ENCODE measurements around the gene RPE. TPM values are rescaled to one million over a fixed set of nuclear protein-coding genes. Genes with fewer than 3 reads are reported as not detected.

The RPE gene
- total and polyA plus RNA-seq, 2 experiments from 2014 or later, result 39.3 to 57.4 TPM

DNA sequence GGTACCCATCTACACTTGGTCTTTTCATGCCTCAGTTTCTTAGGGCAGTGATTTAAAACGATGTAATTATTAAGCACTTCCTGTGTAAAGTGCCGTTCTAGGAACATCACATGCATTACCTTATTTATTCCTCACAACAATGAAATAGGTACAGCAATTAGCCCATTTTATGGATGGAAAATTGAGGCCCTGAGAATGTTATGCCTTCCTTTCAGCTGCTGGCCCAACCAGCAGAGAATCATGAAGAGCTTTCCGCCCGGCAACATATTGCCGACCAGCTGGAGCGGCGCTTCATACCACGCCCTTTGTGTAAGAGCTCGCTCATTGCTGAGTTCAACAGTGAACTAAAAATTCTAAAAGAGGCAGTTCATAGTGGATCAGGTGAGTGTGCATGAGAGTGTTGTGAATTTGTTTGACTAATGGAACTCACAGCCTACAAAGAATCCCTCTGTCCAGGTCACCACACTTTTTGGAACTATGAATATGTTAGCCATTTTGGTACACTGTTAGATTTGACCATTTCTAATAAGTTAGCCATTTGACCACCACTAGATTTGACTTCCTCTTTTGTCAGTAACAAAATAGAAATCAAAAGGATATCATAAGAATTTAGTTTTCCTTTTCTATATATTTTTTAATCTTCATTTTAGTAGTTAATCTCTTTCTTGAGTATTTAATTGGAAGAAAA is 25.6 kb upstream of the RPE start:
- no peaks in the 10 kb centered on the region for H3K27me3 ChIP-seq
- H3K4me3 ChIP-seq, result no peak overlapping the region
- TF ChIP-seq, protein P1, sequence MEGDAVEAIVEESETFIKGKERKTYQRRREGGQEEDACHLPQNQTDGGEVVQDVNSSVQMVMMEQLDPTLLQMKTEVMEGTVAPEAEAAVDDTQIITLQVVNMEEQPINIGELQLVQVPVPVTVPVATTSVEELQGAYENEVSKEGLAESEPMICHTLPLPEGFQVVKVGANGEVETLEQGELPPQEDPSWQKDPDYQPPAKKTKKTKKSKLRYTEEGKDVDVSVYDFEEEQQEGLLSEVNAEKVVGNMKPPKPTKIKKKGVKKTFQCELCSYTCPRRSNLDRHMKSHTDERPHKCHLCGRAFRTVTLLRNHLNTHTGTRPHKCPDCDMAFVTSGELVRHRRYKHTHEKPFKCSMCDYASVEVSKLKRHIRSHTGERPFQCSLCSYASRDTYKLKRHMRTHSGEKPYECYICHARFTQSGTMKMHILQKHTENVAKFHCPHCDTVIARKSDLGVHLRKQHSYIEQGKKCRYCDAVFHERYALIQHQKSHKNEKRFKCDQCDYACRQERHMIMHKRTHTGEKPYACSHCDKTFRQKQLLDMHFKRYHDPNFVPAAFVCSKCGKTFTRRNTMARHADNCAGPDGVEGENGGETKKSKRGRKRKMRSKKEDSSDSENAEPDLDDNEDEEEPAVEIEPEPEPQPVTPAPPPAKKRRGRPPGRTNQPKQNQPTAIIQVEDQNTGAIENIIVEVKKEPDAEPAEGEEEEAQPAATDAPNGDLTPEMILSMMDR (IDR thresholded peaks at IDR 0.05; ENCODE audit: low read depth, low read length), result no peak
- DNase-seq (ENCODE audit: low read depth in 1 of 2, low spot score in 1 of 2), result no peak
- no peaks in the 10 kb centered on the region for H3K4me1 ChIP-seq (ENCODE audit: low read depth)
- no peaks in the 10 kb centered on the region for H3K36me3 ChIP-seq
- no peak overlapping the region for H3K27ac ChIP-seq
- no peaks in the 10 kb centered on the region for H3K9me3 ChIP-seq (ENCODE audit: low read depth)

DNA sequence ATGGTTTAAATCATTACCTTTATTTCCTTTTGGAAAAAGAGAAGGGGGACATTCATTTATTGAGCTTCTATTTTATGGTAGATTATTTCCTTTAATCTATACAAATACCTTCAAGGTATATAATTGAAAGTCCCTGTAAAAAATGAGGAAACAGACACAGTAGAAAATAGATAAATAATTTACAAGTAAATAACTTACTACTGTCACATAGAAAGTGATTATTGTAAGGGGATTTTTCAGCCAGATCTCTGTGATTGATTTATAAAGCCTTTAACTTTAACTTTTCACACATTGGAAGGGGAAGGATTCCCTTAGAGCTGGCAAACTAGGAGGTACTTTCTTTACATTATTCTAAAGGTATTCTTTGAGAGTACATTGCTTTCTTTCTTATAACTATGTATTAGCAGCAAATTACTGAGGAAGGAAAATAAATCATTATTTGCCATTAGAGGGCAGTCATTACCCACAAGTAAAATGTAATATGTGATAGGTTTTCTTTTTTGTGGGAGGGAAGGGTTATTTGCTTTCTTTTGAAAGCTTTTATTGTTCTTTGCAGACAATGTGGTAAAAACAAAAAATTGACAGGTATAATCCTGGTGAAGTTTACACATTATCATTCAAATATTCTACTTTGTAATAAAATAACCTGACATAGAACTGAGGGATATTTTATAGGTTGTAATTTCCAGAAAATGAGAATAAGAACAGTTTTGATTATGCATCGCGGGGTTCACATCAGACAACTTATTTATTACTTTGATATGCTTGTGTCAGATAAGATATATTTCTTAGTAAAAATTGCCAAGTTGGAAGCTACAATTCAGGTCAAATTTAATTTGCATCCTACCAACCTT is 24.8 kb upstream of the RPE start:
- Histone ChIP-seq H3K27me3 (no peaks in the 10 kb centered on the region), H3K27ac (no peak overlapping the region), H3K4me1 (ENCODE audit: low read depth) (no peaks in the 10 kb centered on the region), H3K9me3 (ENCODE audit: low read depth) (no peaks in the 10 kb centered on the region), H3K36me3 (no peaks in the 10 kb centered on the region), H3K4me3 (no peak overlapping the region)
- DNase-seq (ENCODE audit: low read depth in 1 of 2, low spot score in 1 of 2), result peak; percentile 39 to 60
- TF ChIP-seq, protein P1 (IDR thresholded peaks at IDR 0.05; ENCODE audit: low read depth, low read length), result peak; percentile 46

DNA sequence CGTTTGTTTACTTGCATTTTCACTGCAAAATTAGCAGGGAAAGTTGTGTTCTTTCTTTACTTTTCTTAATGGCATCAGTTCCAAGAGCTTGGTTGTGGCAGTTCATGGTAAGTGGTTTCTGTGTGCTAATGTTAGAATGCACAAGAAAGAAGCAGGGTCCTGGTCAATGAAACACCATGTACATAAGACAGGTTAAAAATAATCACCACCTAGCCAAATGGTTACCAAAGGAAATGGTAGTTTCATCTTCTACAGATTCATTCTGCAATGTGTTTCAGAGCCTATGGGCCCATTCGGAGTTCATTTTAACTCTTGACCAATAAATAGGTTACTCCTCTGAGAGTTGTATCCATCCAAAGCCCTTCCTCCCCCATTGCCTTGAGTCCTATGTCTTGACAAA is 18.1 kb upstream of the RPE start:
- no peak for DNase-seq (ENCODE audit: low read depth in 1 of 2, low spot score in 1 of 2)
- TF ChIP-seq, protein P1 (IDR thresholded peaks at IDR 0.05; ENCODE audit: low read depth, low read length), result no peak
- Histone ChIP-seq H3K4me1 (ENCODE audit: low read depth) (no peaks in the 10 kb centered on the region), H3K4me3 (no peak overlapping the region), H3K27me3 (no peaks in the 10 kb centered on the region), H3K36me3 (no peaks in the 10 kb centered on the region), H3K27ac (no peak overlapping the region), H3K9me3 (ENCODE audit: low read depth) (no peaks in the 10 kb centered on the region)

DNA sequence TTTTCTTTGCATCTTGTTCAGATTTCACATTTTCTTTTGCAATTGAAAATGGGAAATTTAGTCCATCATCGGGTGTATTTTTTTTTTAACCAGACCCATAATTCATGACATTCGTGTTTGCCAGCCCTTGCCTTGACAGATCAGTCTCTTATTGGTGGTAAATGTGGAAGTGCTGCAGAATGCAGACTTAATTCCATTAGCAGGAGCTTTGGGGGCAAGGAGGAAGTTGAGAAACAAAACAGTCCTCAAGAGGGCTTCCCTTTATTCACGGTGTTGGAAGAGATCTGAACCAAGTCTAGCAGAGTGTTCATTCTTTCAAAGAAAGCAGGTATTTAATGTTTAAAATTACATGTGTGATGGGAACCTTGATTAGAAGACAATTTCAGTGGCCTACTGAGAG is 16.6 kb upstream of the RPE start:
- Histone ChIP-seq H3K36me3 (no peaks in the 10 kb centered on the region), H3K27me3 (peaks cover 10% of the 10 kb centered on the region), H3K4me1 (ENCODE audit: low read depth) (no peaks in the 10 kb centered on the region), H3K27ac (no peak overlapping the region), H3K4me3 (no peak overlapping the region), H3K9me3 (ENCODE audit: low read depth) (no peaks in the 10 kb centered on the region)
- TF ChIP-seq, protein P1 (IDR thresholded peaks at IDR 0.05; ENCODE audit: low read depth, low read length), result no peak
- DNase-seq (ENCODE audit: low read depth in 1 of 2, low spot score in 1 of 2), result no peak

DNA sequence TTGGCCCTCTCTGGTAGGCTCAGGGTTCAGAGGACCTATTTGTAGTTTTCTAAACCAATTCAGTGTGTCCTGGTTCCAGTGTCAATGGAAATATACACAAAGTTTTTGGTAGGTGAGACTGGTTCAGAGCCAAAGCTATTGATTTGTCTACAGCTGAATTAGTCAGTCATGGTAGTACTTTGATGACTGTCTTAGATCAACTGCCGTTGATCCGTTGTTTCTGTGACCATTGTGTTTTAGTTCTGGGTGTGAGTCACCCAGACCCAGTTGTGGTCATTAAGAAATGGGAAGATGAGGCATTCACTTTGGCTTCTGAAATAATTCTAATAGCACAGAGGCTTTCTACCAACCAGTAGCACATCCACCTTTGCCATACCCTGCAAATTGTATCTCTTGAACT is 16.0 kb upstream of the RPE start:
- no peak for DNase-seq (ENCODE audit: low read depth in 1 of 2, low spot score in 1 of 2)
- TF ChIP-seq, protein P1 (IDR thresholded peaks at IDR 0.05; ENCODE audit: low read depth, low read length), result no peak
- peaks cover 13% of the 10 kb centered on the region for H3K27me3 ChIP-seq

More for the DNA sequence above, 16.0 kb upstream of the RPE start:
- Histone ChIP-seq H3K9me3 (ENCODE audit: low read depth) (no peaks in the 10 kb centered on the region), H3K4me3 (no peak overlapping the region), H3K27ac (no peak overlapping the region), H3K36me3 (no peaks in the 10 kb centered on the region), H3K4me1 (ENCODE audit: low read depth) (no peaks in the 10 kb centered on the region)

All from cardiac muscle cell (in vitro differentiated cells and primary cell).